ENCODE measurements around the gene LAPTM5. TPM values are rescaled to one million over a fixed set of nuclear protein-coding genes. Genes with fewer than 3 reads are reported as not detected.

The LAPTM5 gene
- total RNA-seq, 1 experiment from 2014 or later: 0.15 TPM

DNA sequence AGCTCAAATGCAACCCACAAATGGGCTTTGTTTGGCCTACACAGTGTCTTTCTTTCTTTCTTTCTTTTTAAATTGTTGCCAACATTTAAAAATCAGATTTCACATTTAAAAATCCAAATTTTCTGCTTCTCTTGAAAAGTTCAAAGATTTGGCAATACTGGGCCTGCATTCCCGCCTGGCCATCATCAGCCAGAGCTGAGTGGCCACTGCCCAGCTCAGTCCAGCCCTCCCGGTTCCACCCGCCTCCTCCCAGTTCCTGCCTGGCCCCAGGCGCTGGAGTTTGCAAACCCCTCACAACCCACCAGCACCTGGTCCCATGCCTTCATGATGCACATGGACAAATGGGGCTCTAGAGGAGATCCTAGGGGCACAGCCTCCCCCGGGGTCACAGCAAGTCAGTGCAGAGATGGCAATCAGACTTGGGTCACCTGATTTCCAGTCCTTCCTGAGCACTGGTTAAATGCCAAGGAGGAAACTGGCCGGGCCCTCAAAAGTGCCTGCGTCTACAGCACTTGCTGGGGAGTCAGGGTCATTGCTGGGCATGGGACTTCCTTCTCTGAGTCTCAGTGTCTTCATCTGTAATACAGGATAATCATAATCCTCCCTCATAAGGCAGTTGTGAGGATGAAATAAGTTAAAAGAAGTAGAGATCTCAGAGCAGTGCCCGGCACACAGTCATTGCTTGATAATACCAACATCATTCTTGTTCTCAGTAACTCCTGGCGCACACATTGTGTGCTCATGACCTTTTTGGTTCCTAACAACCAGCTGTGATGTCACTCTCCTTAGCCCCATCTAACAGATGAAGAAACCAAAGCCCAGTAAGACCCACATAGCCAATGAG lies 41.0 kb upstream of the LAPTM5 start:
- TF ChIP-seq CTCF (conservative IDR thresholded peaks at IDR 0.05): no peak
- H3K4ac ChIP-seq (ENCODE audit: low read depth, low read length): no peak overlapping the region
- no peak overlapping the region for H2AFZ ChIP-seq (ENCODE audit: low read length)
- H3K56ac ChIP-seq (ENCODE audit: insufficient read length, low read depth, low read length): no peak overlapping the region
- no peak overlapping the region for H3K27ac Mint-ChIP-seq
- no peak overlapping the region for H3K4me3 Mint-ChIP-seq
- H4K20me1 ChIP-seq (ENCODE audit: control insufficient read depth, insufficient read depth, insufficient read length): no peaks in the 10 kb centered on the region
- H3K4me1 ChIP-seq (ENCODE audit: insufficient read depth, low read length): no peaks in the 10 kb centered on the region; the same call in 1 of the 2 replicates
- no peak for DNase-seq
- no peak overlapping the region for H3K9ac ChIP-seq (ENCODE audit: extremely low read depth, insufficient read length, low read length)
- H3K27me3 ChIP-seq (ENCODE audit: insufficient read depth, low read length): no peaks in the 10 kb centered on the region
- H2AK5ac ChIP-seq (ENCODE audit: insufficient read length, low read length): no peak overlapping the region
- no peak overlapping the region for H4K91ac ChIP-seq (ENCODE audit: insufficient read length, low read depth, low read length)
- no peak overlapping the region for H3T11ph ChIP-seq (ENCODE audit: low read length)
- H2BK5ac ChIP-seq (ENCODE audit: insufficient read length, low read length): no peak overlapping the region
- H3K27ac ChIP-seq (ENCODE audit: insufficient read length, low read depth, low read length): no peak overlapping the region
- no peak overlapping the region for H3K14ac ChIP-seq (ENCODE audit: insufficient read depth, low read length)
- no peak overlapping the region for H3K23ac ChIP-seq (ENCODE audit: insufficient read length, low read depth, low read length)
- peaks cover 7% of the 10 kb centered on the region for H3K27me3 Mint-ChIP-seq (ENCODE audit: low read depth)
- no peak overlapping the region for H2BK120ac ChIP-seq (ENCODE audit: low read depth, low read length, poor library complexity, severe bottlenecking)
- WGBS (ENCODE audit: extremely low coverage, insufficient read length, low lambda C conversion rate): no CpG with 5 or more reads among the region's 9 CpGs
- H3K4me1 Mint-ChIP-seq: peaks cover 10 to 25% of the 10 kb centered on the region in 2 experiments
- no peak overlapping the region for H3K18ac ChIP-seq (ENCODE audit: insufficient read length, low read depth, low read length)
- no peak overlapping the region for H3K4me2 ChIP-seq (ENCODE audit: insufficient read depth, insufficient read length, low read length)
- H4K8ac ChIP-seq (replicated peaks; ENCODE audit: insufficient read length, low read depth, low read length): no peak overlapping the region
- H2BK12ac ChIP-seq (ENCODE audit: insufficient read length, low read depth, low read length): no peak overlapping the region
- H3K79me2 ChIP-seq (ENCODE audit: insufficient read depth, low read length): no peaks in the 10 kb centered on the region
- H3K36me3 Mint-ChIP-seq (ENCODE audit: insufficient read depth in 1 of 3, low read depth in 3 of 3): no peaks in the 10 kb centered on the region
- no peaks in the 10 kb centered on the region for H3K9me3 ChIP-seq (ENCODE audit: control insufficient read depth, low read depth, low read length)
- H3K9me3 Mint-ChIP-seq: no peaks in the 10 kb centered on the region; a peak in 1 of 5 replicates
- no peak overlapping the region for H2BK15ac ChIP-seq (ENCODE audit: low read depth, low read length)
- H4K5ac ChIP-seq (ENCODE audit: insufficient read length, low read depth, low read length): no peak overlapping the region
- no peaks in the 10 kb centered on the region for H3K23me2 ChIP-seq (ENCODE audit: insufficient read length, low read depth, low read length, poor library complexity, severe bottlenecking)
- no peak overlapping the region for H2BK20ac ChIP-seq (ENCODE audit: low read depth, low read length, poor library complexity, severe bottlenecking)
- no peaks in the 10 kb centered on the region for H3K79me1 ChIP-seq (ENCODE audit: insufficient read depth, low read depth, low read length, poor library complexity, severe bottlenecking)
